ENCODE results near the gene ABHD17C.

GRCh38 chr15:80739919-80740318 is 44.8 kb downstream of the ABHD17C start:
- TF ChIP-seq SIN3A (IDR thresholded peaks at IDR 0.05; ENCODE audit: borderline replicate concordance, insufficient read depth, low read length) = no peak
- no peak for TF ChIP-seq REST (IDR thresholded peaks at IDR 0.05; ENCODE audit: insufficient read depth in 1 of 2, low read depth in 2 of 2, low read length in 2 of 2)
- TF ChIP-seq TAF1 (IDR thresholded peaks at IDR 0.05; ENCODE audit: borderline replicate concordance, insufficient read depth, low read length) = no peak
- TF ChIP-seq POLR2AphosphoS5 (IDR thresholded peaks at IDR 0.05; ENCODE audit: low read depth, low read length) = no peak
